Measurements from ENCODE around the gene GATA3. TPM values are rescaled to one million over a fixed set of nuclear protein-coding genes. Genes with fewer than 3 reads are reported as not detected.
"Not testable (repeated sequence)": the region's sequence is repeated elsewhere in the genome, so short reads cannot be mapped to it uniquely, and the experiment has no call there.

GATA3 gene
- total RNA-seq = 7.3 TPM

DNA sequence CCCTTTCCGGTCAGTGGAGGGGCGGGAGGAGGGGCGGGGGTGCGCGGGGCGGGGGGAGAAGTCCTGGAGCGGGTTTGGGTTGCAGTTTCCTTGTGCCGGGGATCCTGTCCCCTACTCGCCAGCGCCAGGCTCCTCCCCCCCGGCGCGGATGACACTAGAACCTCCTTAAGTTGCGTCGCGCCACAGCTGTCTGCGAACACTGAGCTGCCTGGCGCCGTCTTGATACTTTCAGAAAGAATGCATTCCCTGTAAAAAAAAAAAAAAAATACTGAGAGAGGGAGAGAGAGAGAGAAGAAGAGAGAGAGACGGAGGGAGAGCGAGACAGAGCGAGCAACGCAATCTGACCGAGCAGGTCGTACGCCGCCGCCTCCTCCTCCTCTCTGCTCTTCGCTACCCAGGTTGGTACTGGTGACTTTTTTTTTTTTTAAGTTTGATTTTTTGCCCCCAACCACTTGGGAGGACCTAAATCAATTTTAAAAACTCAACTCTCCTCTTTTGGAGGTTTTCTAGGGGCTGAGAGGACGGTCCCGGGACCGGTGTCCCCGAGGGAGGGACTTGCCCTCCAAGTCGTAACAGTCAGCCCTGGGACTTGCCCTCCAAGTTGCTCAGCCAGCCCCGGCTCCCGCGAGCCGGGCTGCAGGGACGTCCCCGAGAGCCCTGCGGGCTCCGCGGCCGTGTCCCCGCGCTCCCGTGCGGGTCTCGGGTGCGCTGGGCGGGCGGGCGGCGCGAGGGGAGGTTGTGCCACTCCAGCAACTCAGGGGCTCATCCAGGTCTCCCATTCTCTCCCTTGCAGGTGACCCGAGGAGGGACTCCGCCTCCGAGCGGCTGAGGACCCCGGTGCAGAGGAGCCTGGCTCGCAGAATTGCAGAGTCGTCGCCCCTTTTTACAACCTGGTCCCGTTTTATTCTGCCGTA lies at the start of gene GATA3:
GATA3 (plus strand) TSS at position 195 of the 914 bp plus-strand sequence. CDS start 968 bp downstream, outside the sequence.
- Histone ChIP-seq H3K9me3 (ENCODE audit: low read depth, low read length) (no peaks in the 10 kb centered on the region), H3K4me3 (ENCODE audit: low read length) (peak within 1 kb of the TSS; percentile 57), H3K27me3 (ENCODE audit: insufficient read depth, low read length) (peaks cover 77% of the 10 kb centered on the region), H3K4me1 (ENCODE audit: insufficient read depth, low read length) (peaks cover 79% of the 10 kb centered on the region)

DNA sequence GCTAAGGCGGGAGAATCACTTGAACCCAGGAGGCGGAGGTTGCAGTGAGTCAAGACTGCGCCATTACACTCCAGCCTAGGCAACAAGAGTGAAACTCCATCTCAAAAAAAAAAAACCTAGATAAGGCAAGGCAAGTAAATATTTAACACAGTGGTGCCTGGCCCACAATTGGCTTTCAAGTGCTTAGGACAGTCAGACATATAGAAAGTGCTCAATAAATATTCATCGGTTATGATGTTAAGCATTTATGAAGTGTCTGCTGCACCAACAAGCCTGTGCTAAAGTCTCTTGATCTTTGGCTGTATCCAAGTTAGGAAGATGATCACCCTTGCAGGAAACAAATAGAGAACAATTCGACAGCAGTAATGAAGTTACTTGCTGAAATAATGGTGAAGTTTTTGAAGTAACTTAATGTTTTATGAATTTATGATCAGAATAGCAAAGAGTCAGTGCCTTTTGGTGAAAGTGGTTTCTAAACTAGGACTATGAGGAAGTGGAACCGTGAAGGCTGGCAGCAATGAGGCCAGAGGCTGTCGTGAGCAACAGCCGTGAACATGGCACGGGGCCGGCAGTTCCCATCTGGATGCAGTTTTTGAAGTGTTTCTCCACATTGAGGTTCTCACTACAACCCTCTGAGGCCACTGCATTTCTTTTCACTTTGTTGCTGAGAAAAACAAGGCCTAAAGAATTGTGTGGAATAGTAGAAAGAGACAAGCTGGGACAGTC lies 48.1 kb upstream of the GATA3 start:
- no peaks in the 10 kb centered on the region for H3K27me3 ChIP-seq (ENCODE audit: insufficient read depth, low read length)
- H3K4me3 ChIP-seq (ENCODE audit: low read length) = no peak overlapping the region
- H3K9me3 ChIP-seq (ENCODE audit: low read depth, low read length) = peaks cover 31% of the 10 kb centered on the region
- H3K4me1 ChIP-seq (ENCODE audit: insufficient read depth, low read length) = no peaks in the 10 kb centered on the region

DNA sequence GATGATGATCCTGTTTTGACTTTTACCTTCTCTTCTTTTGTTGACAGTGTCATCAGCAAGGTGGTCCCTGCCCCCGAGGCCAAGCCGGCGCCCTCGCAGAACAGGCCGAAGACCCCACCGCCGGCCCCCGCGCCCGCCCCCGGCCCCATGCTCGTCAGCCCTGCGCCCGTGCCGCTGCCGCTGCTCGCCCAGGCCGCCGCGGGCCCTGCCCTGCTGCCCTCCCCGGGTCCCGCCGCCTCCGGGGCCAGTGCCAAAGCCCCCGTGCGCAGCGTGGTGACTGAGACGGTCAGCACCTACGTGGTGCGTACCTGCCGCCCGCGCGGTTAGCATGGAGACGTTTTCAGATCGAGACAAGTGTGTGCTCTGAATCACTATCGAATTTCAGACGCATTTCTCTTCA lies 45.5 kb upstream of the GATA3 start:
- H3K4me1 ChIP-seq (ENCODE audit: insufficient read depth, low read length) = no peaks in the 10 kb centered on the region
- no peak overlapping the region for H3K4me3 ChIP-seq (ENCODE audit: low read length)
- no peaks in the 10 kb centered on the region for H3K27me3 ChIP-seq (ENCODE audit: insufficient read depth, low read length)
- peaks cover 16% of the 10 kb centered on the region for H3K9me3 ChIP-seq (ENCODE audit: low read depth, low read length)

DNA sequence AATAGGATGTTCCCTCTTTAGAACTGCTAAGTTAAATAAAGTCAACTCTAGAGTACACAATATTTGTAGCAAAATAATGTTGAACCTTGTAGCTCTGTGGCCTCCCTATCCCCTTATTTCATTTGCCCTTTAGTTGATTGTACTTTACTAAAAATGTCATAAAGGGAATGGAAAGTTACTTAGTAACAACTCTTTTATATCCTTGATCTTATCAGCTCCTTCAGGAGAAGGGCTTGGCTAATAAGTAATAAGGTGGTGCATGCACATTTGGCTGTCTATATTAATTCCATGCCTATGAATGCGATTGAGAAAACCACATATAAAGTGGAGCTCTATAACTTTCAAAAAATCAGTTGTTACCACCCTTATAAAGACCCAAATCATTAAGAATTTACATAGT lies 41.5 kb upstream of the GATA3 start:
- H3K9me3 ChIP-seq (ENCODE audit: low read depth, low read length) = no peaks in the 10 kb centered on the region
- no peaks in the 10 kb centered on the region for H3K27me3 ChIP-seq (ENCODE audit: insufficient read depth, low read length)
- no peaks in the 10 kb centered on the region for H3K4me1 ChIP-seq (ENCODE audit: insufficient read depth, low read length)
- no peak overlapping the region for H3K4me3 ChIP-seq (ENCODE audit: low read length)

DNA sequence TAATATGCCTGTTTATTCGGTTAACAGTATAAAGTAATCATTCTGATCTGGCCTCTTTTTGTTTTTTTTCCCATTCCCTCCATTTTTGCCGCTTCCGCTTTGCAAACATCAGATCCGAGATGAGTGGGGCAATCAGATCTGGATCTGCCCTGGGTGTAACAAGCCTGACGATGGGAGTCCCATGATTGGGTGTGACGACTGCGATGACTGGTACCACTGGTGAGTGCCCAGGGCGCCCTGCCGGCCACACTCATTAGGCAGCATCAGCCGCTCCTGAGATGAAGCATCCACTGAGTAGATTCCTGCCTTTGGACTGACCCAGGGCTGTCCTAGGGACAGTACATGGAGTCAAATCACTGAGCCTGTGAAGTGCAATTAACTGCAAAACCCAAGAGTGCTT lies 40.9 kb upstream of the GATA3 start:
- Histone ChIP-seq H3K4me3 (ENCODE audit: low read length) (no peak overlapping the region), H3K27me3 (ENCODE audit: insufficient read depth, low read length) (no peaks in the 10 kb centered on the region), H3K9me3 (ENCODE audit: low read depth, low read length) (no peaks in the 10 kb centered on the region), H3K4me1 (ENCODE audit: insufficient read depth, low read length) (no peaks in the 10 kb centered on the region)

DNA sequence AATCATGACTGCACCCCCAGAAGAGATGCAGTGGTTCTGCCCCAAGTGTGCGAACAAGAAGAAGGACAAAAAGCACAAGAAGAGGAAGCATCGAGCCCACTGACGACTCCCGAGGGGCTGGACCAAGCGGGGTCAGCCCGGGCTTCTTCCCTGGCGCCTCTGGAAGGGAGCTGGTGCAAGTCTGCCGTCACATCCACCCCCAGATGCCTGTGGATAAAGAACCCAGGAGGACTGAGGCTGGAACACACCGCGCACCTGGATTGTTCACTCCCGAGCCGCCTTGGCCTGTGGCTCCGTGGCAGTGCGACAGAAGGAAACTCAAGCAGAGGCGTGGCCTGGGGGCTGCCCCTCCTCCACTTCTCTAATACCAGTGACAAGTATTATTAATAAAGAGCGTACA lies 39.8 kb upstream of the GATA3 start:
- Histone ChIP-seq H3K4me1 (ENCODE audit: insufficient read depth, low read length) (no peaks in the 10 kb centered on the region), H3K27me3 (ENCODE audit: insufficient read depth, low read length) (no peaks in the 10 kb centered on the region), H3K9me3 (ENCODE audit: low read depth, low read length) (no peaks in the 10 kb centered on the region), H3K4me3 (ENCODE audit: low read length) (no peak overlapping the region)

DNA sequence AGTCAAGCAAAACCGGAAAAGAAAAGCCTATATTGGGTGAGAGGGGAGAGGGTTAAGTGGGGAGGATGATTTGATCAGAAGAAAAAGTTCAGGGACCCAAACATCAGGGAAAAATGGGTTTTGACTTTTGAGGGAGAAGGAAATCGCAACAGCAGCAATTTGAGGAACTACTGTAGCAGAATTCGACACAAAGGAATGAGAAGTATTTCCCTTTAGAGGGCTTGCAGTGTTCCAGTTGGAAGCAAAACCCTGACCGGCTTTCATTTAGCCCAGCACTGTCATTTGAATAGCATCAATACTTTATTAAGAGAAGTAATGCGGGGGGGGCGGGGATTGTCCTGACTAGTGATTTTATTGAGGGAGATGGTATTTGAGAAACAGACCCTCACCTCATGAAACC lies 37.2 kb upstream of the GATA3 start:
- H3K9me3 ChIP-seq (ENCODE audit: low read depth, low read length) = no peaks in the 10 kb centered on the region
- no peaks in the 10 kb centered on the region for H3K4me1 ChIP-seq (ENCODE audit: insufficient read depth, low read length)
- H3K4me3 ChIP-seq (ENCODE audit: low read length) = no peak overlapping the region
- no peaks in the 10 kb centered on the region for H3K27me3 ChIP-seq (ENCODE audit: insufficient read depth, low read length)

DNA sequence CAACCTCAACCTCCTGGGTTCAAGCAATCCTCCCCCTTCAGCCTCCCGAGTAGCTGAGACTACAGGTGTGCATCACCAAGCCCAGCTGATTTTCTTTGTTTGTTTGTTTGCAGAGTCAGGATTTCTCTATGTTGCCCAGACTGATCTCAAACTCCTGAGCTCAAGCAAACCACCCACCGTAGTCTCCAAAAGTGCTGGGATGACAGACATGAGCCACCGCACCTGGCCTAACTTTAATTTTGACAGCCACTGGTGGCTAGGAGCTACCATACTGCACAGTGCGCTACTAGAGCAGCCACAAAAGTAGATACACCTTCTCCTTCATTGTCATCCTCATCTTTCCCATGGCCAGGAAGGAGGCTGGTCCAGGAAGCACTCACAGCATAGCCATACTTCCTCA lies 31.2 kb upstream of the GATA3 start:
- no peaks in the 10 kb centered on the region for H3K4me1 ChIP-seq (ENCODE audit: insufficient read depth, low read length)
- no peaks in the 10 kb centered on the region for H3K9me3 ChIP-seq (ENCODE audit: low read depth, low read length)
- no peak overlapping the region for H3K4me3 ChIP-seq (ENCODE audit: low read length)
- no peaks in the 10 kb centered on the region for H3K27me3 ChIP-seq (ENCODE audit: insufficient read depth, low read length)

DNA sequence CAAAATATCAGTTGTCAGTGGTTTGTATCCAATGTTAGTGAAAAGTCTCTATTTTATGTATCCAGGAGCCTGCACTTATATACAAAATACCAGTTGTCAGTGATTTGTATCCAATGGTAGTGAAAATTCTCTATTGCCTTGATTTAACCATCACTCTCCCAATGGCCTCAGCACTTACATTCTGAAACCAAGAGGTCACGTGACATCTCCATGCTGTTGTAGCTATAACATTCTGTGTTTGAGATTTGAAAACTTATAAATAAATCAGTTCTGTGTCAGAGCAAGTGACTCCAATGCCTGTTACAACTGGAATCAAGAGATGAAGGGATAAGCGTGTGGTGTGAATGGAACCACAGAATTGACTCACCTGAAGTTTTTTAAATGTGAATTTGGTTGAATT lies 30.6 kb upstream of the GATA3 start:
- H3K9me3 ChIP-seq (ENCODE audit: low read depth, low read length) = no peaks in the 10 kb centered on the region
- no peaks in the 10 kb centered on the region for H3K27me3 ChIP-seq (ENCODE audit: insufficient read depth, low read length)
- H3K4me1 ChIP-seq (ENCODE audit: insufficient read depth, low read length) = no peaks in the 10 kb centered on the region
- no peak overlapping the region for H3K4me3 ChIP-seq (ENCODE audit: low read length)

DNA sequence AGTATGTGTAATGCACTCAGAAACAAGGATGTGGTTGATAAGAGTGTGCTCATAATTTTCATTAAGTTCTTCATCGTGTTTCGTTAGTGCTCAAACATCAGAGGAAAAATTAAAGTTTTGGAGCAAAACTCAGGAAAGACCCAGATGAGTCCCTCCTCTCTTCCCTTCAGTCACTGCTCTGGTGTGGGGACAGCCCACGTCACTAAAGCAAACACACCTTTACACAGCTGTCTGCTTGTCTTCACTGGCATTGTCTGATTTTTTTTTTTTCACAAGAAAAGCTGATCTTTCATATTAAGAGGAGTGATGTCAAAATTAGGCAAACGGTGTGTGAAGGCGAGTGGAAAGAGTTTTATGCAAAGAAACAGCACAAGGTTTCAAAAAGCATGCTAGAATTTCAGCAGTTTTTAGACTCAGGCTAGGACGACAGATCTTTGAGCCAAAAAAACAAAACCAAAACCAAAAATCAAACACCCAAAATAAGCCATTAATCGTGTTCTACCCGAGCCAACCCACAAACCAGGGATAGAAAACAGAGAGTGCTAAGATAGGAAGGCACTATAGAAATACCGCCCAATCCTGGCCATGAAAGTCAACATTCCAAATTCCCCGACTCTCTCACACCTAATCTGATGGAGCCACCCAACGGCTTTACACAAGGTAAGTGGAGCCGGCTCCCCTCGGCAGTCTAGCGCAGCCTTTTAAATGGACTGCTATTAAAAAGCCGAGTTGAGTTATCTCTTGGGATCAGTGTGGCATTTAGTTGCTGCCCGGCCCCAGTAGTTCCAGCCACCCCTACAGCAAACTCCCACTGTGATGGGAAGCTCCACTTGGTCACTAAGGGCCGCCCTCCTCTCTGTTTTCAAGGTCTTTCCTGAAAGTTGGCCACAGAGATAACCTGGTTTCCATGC lies 27.9 kb upstream of the GATA3 start:
- Histone ChIP-seq H3K4me3 (ENCODE audit: low read length) (no peak overlapping the region), H3K9me3 (ENCODE audit: low read depth, low read length) (no peaks in the 10 kb centered on the region), H3K4me1 (ENCODE audit: insufficient read depth, low read length) (no peaks in the 10 kb centered on the region), H3K27me3 (ENCODE audit: insufficient read depth, low read length) (peaks cover 11% of the 10 kb centered on the region)

DNA sequence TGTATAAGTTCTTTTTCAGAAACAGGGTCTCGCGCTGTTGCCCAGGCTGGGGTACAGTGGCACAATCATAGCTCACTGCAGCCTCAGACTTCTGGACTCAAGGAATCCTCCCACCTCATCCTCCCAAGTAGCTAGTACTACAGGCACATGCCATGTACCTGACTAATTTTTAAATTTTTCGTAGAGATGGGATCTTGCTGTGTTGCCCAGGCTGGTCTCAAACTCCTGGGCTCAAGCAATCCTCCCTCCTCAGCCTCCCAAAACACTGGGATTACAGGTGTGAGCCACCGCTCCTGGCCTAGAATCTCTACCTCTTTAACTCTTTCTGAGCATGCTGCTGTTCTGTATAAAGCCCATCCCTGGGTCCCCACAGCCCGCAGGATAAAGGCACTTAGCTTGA lies 23.3 kb upstream of the GATA3 start:
- H3K27me3 ChIP-seq (ENCODE audit: insufficient read depth, low read length) = peaks cover 53% of the 10 kb centered on the region
- H3K9me3 ChIP-seq (ENCODE audit: low read depth, low read length); H3K4me3 ChIP-seq (ENCODE audit: low read length); H3K4me1 ChIP-seq (ENCODE audit: insufficient read depth, low read length): not testable (repeated sequence)

DNA sequence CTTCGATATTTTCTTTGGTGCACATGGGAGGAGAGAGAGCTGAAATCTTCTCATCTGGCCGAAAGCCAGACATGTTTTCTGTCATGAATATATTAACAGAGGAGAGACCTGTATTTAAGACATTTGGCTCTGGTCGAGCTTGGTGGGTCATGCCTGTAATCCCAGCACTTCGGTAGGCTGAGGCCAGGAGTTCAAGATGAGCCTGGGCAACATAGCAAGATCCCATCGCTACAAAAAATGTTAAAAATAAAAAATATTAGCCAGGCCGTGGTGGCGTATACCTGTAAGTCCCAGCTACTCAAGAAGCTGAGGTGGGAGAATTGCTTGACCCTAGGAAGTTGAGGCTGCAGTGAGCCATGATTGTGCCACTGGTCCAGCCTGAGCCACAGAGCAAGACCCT lies 21.9 kb upstream of the GATA3 start:
- no peaks in the 10 kb centered on the region for H3K9me3 ChIP-seq (ENCODE audit: low read depth, low read length)
- H3K27me3 ChIP-seq (ENCODE audit: insufficient read depth, low read length) = peaks cover 65% of the 10 kb centered on the region
- no peak overlapping the region for H3K4me3 ChIP-seq (ENCODE audit: low read length)

DNA sequence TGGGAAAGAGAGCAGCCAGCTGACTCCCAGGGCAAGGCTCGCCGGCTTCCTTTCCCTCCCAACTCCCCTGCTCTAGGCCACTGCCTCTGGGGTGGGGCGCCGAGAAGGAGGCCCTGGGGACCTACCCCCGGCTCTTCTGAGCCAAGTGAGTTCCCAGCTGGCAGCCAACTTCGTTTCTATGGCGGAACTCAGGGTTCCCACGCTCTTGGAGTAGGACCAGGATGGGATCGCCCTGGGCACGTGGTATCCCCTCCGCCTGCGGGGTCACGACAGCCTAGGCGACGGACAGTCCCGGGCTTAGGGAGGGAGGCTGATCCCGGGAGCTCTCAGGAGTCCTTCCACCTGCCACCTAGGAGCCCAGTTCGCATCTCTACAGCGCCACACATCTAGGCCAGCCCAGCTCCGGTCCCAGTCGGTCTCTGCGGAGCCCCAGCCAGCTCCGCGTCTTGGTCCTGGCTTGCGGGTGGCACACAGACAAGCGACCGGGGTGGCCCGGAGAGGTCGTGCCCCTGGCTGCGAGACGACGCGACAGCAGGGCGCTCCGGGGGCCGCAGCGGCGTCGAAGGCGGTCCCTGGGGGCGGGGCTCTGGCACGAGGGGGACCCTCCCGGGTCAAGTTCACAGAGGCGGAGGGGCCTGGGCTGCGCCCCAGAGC lies 20.5 kb upstream of the GATA3 start:
- Histone ChIP-seq H3K4me1 (ENCODE audit: insufficient read depth, low read length) (peaks cover 10% of the 10 kb centered on the region), H3K4me3 (ENCODE audit: low read length) (no peak overlapping the region), H3K27me3 (ENCODE audit: insufficient read depth, low read length) (peaks cover 78% of the 10 kb centered on the region), H3K9me3 (ENCODE audit: low read depth, low read length) (no peaks in the 10 kb centered on the region)

More for the DNA sequence above, 21.9 kb upstream of the GATA3 start:
- peaks cover 10% of the 10 kb centered on the region for H3K4me1 ChIP-seq (ENCODE audit: insufficient read depth, low read length)

DNA sequence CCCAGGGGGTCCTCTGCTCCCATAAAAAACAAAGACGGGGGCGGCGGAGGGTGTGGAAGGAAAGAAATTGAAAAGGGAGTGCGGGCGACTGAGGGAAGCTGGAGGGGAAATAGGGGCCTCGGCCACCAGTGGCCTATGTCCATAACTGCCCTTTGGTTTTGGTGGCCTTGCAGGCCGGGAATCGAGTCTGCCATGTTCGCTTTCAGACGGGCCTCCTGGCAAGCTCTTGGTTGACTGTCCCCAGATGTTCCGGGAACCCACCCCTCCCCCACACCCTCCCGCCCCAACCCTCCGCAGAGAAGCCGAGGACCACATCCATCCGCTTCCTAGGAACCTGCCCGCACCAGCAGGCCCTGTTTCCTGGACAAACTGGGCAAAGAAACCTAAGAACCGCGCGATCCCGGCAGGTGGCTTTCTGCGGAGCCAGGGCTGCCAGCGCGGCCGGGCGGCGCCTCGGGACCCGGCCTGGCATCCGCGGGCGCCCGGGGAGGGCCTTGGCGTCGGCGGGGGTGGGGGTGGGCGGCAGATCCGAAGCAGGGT lies 20.0 kb upstream of the GATA3 start:
- Histone ChIP-seq H3K4me1 (ENCODE audit: insufficient read depth, low read length) (peaks cover 10% of the 10 kb centered on the region), H3K9me3 (ENCODE audit: low read depth, low read length) (no peaks in the 10 kb centered on the region), H3K27me3 (ENCODE audit: insufficient read depth, low read length) (peaks cover 84% of the 10 kb centered on the region), H3K4me3 (ENCODE audit: low read length) (no peak overlapping the region)
